NCI-H2107 (cell line): ENCODE measurements around the gene LRRC37A.
"Not testable (repeated sequence)": the region's sequence is repeated elsewhere in the genome, so short reads cannot be mapped to it uniquely, and the experiment has no call there.

Experiments used
- DNase-seq: peaks from one replicate; lab custom pipeline; 2025; lab: John Stamatoyannopoulos, UW

LRRC37A gene

GRCh38 chr17:46287587-46287986 lies 7.3 kb upstream of the LRRC37A start:
- DNase-seq: not testable (repeated sequence)

- not testable (repeated sequence) for DNase-seq
Measured at GRCh38 chr17:46290906-46291546, 3.9 kb upstream of the LRRC37A start.

GRCh38 chr17:46291618-46292017 lies 3.3 kb upstream of the LRRC37A start:
- DNase-seq: not testable (repeated sequence)

- not testable (repeated sequence) for DNase-seq
Measured at GRCh38 chr17:46341220-46341619, 46.3 kb downstream of the LRRC37A start.

- not testable (repeated sequence) for DNase-seq
Measured at GRCh38 chr17:46342131-46342530, 47.2 kb downstream of the LRRC37A start.

GRCh38 chr17:46348345-46348744 lies 53.4 kb downstream of the LRRC37A start:
- DNase-seq: not testable (repeated sequence)

DNA sequence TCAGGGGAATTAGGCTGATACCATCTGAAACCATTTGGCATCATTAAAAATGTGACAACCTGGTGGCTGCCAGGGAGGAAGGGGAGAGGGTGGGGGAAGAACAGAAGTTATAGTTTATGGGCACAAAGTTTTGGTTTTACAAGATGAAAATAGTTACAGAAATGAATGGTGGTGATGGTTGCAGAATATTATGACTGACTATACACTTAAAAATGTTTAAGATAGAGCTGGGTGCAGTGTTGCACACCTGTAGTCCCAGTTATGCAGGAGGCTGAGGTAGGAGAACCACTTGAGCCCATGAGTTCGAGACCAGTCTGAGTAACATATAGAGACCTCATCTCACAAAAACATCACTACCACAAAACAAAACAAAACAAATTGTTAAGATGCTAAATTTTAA lies 54.1 kb downstream of the LRRC37A start:
- not testable (repeated sequence) for DNase-seq

DNA sequence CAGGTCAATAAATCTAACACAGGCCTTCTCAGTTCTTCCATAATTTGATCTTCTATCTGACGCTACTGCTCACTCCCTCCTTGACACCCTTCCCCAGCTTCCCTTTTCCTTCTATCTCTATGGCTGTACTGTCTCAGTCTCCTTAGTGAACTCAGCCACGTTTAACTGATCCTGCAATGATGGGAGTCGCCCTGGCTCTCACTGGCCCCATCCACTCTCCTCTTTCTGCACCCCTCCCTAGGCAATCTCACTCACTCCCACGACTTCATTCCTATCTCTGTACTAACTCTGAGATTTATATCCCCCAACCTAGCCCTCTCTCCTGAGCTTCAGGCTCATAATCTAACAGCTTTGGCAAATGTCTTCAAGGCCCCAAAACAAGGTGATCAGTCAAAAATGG lies 58.9 kb downstream of the LRRC37A start:
- not testable (repeated sequence) for DNase-seq

DNA sequence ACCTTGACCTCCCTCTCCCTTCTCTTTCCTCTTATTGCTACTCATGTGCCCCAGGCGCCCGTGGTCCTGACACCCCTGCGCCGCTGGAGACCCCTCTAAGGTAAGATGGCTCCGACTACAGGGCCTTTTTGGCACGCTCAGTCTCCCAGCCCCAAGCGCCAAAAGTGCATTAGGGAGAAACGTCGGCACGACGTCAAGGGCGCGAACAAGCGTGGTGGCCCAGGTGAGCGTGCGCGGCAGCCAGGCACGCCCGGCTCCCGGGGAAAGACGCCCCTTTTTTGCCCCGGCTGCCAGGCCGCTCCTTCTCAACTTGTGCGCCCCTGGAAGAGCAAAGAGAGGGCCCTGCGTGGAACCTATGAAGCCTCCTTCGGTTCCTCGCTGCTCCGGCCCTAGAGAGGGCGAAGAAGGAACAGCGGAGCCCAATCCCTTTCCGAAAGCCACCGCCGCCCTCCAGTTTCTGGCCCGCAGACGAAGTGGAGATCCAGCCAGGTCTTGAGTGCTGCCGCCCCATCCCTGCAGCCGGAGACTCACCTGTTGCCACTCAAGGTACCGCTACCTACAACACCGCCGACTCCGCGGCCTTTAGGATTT lies 66.3 kb downstream of the LRRC37A start:
- not testable (repeated sequence) for DNase-seq

DNA sequence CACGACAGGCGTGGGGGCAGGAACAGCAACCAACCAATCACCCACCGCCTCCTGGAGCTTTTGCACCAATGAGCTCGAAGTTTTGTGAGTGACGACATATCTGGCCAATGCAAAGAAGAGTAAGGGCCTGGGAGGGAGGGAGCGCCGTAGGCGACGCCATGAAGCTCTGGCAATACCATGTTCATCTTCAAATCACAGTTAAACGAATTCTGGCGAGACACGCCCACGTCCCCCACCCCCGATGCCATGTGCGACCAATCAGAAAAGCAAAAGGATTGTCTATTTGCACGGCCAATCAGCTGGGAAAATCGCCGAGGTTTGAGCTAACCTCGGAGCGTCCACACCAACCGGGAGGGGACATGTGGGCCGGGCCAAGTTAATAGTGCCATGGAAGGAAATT lies 66.8 kb downstream of the LRRC37A start, which contains the start of gene ARL17B:
Gene ARL17B, minus strand, starts transcription at position 12 of the 400 bp plus-strand sequence. CDS start 3,369 bp downstream, outside the sequence.
- not testable (repeated sequence) for DNase-seq

DNA sequence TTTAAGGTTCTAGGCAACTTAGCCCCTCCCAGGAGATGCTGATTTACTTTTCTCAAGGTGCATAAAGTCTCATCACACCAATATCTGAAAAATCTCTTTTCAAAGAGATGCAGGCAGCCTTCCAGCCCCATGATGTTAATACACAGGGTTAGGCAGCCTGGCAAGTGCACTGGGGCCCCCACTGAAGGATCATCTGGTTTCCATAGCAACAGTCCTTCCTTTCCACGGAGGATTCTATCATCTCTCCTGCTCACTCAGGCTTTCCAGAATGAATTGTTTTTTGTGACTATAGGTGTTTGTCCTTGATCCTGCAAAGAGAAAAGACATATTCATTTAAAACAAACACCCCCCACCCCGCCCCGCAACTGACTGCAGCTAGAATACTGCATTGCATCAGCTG lies 72.6 kb downstream of the LRRC37A start:
- DNase-seq: not testable (repeated sequence)

DNA sequence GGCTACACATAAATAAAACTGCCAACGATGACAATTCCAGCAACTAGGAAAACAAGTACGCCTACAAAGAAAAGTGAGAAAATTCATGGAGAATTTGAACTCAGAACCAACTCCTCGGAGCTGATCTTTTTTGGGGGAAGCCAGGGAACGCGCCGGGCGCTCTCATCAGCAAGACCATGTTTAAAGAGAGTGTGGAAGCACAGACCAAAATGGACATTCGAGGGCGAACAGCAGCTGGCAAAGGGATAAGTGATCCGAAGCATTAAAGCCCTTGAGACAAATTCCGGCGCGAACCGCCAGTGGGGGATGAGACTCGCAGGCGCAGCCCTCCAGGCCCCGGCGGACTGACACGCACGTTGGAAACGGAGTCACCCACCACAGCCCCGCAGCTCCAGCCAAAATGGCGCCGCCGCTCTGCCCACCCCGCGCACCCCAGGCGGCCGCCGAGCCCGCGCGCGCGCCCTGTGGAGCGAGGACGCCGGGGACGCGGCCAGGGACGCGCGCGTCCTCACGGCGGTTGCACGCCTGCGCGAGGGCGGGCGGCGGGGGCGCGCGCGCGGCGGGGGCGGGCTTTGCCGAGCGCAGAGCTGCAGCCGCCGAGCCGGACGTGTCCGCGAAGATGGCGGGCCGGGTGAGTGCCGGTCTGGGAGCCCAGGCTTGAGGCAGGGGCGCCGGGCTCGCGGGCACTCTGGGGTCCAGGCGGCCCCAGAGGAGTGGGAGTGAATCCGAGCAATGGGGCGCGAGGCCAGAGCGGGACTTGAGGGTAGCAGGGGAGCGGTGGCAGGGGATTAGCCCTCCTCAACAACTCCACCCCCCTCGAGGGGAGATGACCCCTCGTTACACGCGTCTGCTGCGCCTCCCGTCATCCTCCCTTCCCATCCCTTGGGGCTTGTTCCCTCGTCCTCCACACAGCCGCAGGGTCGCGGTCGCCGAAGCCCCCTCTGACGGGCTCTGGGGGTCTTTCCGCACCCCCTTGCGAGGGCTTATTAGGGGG lies 77.6 kb downstream of the LRRC37A start:
- not testable (repeated sequence) for DNase-seq

- not testable (repeated sequence) for DNase-seq
Measured at GRCh38 chr17:46373418-46373817, 78.5 kb downstream of the LRRC37A start.

GRCh38 chr17:46383118-46383517 lies 88.2 kb downstream of the LRRC37A start:
- not testable (repeated sequence) for DNase-seq

GRCh38 chr17:46385491-46385890 lies 90.6 kb downstream of the LRRC37A start:
- DNase-seq: not testable (repeated sequence)
